ENCODE measurements around the gene EYA4. TPM values are rescaled to one million over a fixed set of nuclear protein-coding genes. Genes with fewer than 3 reads are reported as not detected.
"Not testable (repeated sequence)": the region's sequence is repeated elsewhere in the genome, so short reads cannot be mapped to it uniquely, and the experiment has no call there.

EYA4 gene
- total RNA-seq, 1 donor from 2014 or later = 24.2 TPM

- intact Hi-C loops (cut with DNase I) = no loop called here
- no peak for DNase-seq (ENCODE audit: low spot score)
Measured at GRCh38 chr6:133388731-133389130, 147.6 kb downstream of the EYA4 start.

- intact Hi-C loops (cut with DNase I) = no loop called here
- no peak for DNase-seq (ENCODE audit: low spot score)
Measured at GRCh38 chr6:133390168-133390567, 149.0 kb downstream of the EYA4 start.

- no peak for DNase-seq (ENCODE audit: low spot score)
- intact Hi-C loops (cut with DNase I) = no loop called here
Measured at GRCh38 chr6:133392015-133392414, 150.9 kb downstream of the EYA4 start.

GRCh38 chr6:133392641-133393040 is 151.5 kb downstream of the EYA4 start:
- no peak for DNase-seq (ENCODE audit: low spot score)
- intact Hi-C loops (cut with DNase I) = no loop called here

- DNase-seq (ENCODE audit: low spot score) = no peak
- intact Hi-C loops (cut with DNase I) = no loop called here
Measured at GRCh38 chr6:133393891-133394290, 152.7 kb downstream of the EYA4 start.

GRCh38 chr6:133394630-133395029 is 153.5 kb downstream of the EYA4 start:
- DNase-seq (ENCODE audit: low spot score) = no peak
- intact Hi-C loops (cut with DNase I) = no loop called here

- intact Hi-C loops (cut with DNase I) = no loop called here
Measured at GRCh38 chr6:133396233-133396983, 155.3 kb downstream of the EYA4 start.

GRCh38 chr6:133396984-133397348 is 155.8 kb downstream of the EYA4 start:
- intact Hi-C loops (cut with DNase I) = no loop called here
- DNase-seq (ENCODE audit: low spot score) = no peak

More at GRCh38 chr6:133396233-133396983, 155.3 kb downstream of the EYA4 start:
- DNase-seq (ENCODE audit: low spot score) = no peak

GRCh38 chr6:133397601-133398000 is 156.4 kb downstream of the EYA4 start:
- intact Hi-C loops (cut with DNase I) = not testable (repeated sequence)

GRCh38 chr6:133399426-133399825 is 158.3 kb downstream of the EYA4 start:
- DNase-seq (ENCODE audit: low spot score) = no peak
- intact Hi-C loops (cut with DNase I) = no loop called here

More at GRCh38 chr6:133397601-133398000, 156.4 kb downstream of the EYA4 start:
- DNase-seq (ENCODE audit: low spot score) = not testable (repeated sequence)

GRCh38 chr6:133404151-133404550 is 163.0 kb downstream of the EYA4 start:
- DNase-seq (ENCODE audit: low spot score) = no peak
- intact Hi-C loops (cut with DNase I) = no loop called here

- DNase-seq (ENCODE audit: low spot score) = no peak
- intact Hi-C loops (cut with DNase I) = no loop called here
Measured at GRCh38 chr6:133404728-133405127, 163.6 kb downstream of the EYA4 start.

GRCh38 chr6:133407320-133408100 is 166.4 kb downstream of the EYA4 start:
- intact Hi-C loops (cut with DNase I) = no loop called here
- DNase-seq (ENCODE audit: low spot score) = no peak

- intact Hi-C loops (cut with DNase I) = no loop called here
- no peak for DNase-seq (ENCODE audit: low spot score)
Measured at GRCh38 chr6:133408132-133408531, 167.0 kb downstream of the EYA4 start.

- intact Hi-C loops (cut with DNase I) = no loop called here
- DNase-seq (ENCODE audit: low spot score) = no peak
Measured at GRCh38 chr6:133408543-133408942, 167.4 kb downstream of the EYA4 start.

GRCh38 chr6:133410638-133411435 is 169.7 kb downstream of the EYA4 start:
- intact Hi-C loops (cut with DNase I) = no loop called here
- DNase-seq (ENCODE audit: low spot score) = no peak

GRCh38 chr6:133411757-133412156 is 170.6 kb downstream of the EYA4 start:
- intact Hi-C loops (cut with DNase I) = no loop called here

GRCh38 chr6:133415262-133415661 is 174.1 kb downstream of the EYA4 start:
- intact Hi-C loops (cut with DNase I) = no loop called here
- no peak for DNase-seq (ENCODE audit: low spot score)

More at GRCh38 chr6:133411757-133412156, 170.6 kb downstream of the EYA4 start:
- no peak for DNase-seq (ENCODE audit: low spot score)

GRCh38 chr6:133418108-133418507 is 177.0 kb downstream of the EYA4 start:
- intact Hi-C loops (cut with DNase I) = no loop called here
- DNase-seq (ENCODE audit: low spot score) = no peak

GRCh38 chr6:133423242-133423641 is 182.1 kb downstream of the EYA4 start:
- intact Hi-C loops (cut with DNase I) = no loop called here
- no peak for DNase-seq (ENCODE audit: low spot score)

Data from cardiac septum (tissue), 1 donor.